Thyroid gland (tissue), 4 donors: ENCODE measurements around the gene RSBN1.

Source experiments
- CTCF ChIP-seq, 6 experiments: fragments of 200-600 bp in 3 of 6; fragments of 450-650 bp in 3 of 6; sonication (generic) in 3 of 6; IDR thresholded peaks; one replicate each; pipeline ENCODE4 v1.5.1; 2016 to 2019; ENCODE audit warnings: antibody characterized with exemption in 6 of 6, mild to moderate bottlenecking in 2 of 6, inconsistent platforms in 1 of 6, moderate library complexity in 1 of 6
- POLR2A ChIP-seq, 2 donors: fragments of 450-650 bp; IDR thresholded peaks; one replicate each; pipeline ENCODE4 v1.6.1; 2017; ENCODE audit warnings: antibody characterized with exemption in 2 of 2, mild to moderate bottlenecking in 2 of 2, moderate library complexity in 1 of 2

- no peak for TF ChIP-seq POLR2A (IDR thresholded peaks at IDR 0.05)
- no peak for TF ChIP-seq CTCF (IDR thresholded peaks at IDR 0.05)
Measured at GRCh38 chr1:113782406-113782805, 29.9 kb downstream of the RSBN1 start.
